OCI-LY1 (cell line): Measurements from ENCODE around the gene ADAM12.

Experiments used
- EZH2 ChIP-seq: fragments of 200-600 bp; sonication (generic), shearing (Covaris generic); IDR thresholded peaks from 2 replicates; pipeline ENCODE4 v1.8.0; 2017; ENCODE audit warnings: borderline replicate concordance, mixed run types, mild to moderate bottlenecking, antibody characterized with exemption, low read length, moderate library complexity, mixed read lengths
- TF ChIP-seq, protein P1 (sequence below): fragments of 200-600 bp; sonication (generic), shearing (Covaris generic); IDR thresholded peaks from 2 replicates; pipeline ENCODE4 v1.5.1; 2017; ENCODE audit warnings: mild to moderate bottlenecking, antibody characterized with exemption, low read length, moderate library complexity, mixed read lengths

DNA sequence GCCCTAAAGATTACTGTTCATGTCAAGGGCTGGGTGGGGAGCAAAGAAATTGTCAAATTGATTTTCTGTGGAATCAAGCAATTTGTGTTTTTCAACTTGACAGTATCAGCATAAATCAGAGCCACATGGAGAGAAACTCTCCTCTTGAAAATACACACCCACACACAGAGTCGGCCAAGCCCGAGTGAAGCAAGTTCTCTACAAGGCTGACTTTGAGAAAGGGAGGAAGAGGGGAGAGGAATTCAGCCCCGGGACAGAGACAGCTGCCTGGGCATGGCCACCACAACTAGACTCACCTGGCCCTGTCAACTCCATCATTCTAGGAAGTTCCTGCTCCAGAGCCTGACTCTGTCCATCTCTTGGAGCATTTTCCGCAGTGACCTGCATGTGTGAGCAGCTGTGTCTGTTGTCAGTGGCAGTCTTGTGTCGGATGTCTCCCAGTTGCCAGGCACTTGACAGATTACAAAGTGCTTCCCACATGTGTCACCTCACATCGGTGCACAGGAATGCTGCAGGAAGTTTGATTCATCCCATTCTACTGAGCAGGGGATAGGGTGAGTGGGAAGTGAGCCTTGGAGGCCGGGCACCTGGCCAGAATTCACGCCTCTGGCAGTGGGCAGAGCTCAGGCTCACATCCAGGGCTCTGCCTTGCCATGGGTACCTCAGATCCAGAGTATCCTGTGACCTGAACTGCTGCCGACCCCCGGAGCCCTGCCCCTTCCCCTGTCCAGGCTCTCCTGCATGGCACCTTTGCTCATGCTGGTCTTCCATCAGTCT, 37.9 kb downstream of the ADAM12 start:
- TF ChIP-seq, protein P1, sequence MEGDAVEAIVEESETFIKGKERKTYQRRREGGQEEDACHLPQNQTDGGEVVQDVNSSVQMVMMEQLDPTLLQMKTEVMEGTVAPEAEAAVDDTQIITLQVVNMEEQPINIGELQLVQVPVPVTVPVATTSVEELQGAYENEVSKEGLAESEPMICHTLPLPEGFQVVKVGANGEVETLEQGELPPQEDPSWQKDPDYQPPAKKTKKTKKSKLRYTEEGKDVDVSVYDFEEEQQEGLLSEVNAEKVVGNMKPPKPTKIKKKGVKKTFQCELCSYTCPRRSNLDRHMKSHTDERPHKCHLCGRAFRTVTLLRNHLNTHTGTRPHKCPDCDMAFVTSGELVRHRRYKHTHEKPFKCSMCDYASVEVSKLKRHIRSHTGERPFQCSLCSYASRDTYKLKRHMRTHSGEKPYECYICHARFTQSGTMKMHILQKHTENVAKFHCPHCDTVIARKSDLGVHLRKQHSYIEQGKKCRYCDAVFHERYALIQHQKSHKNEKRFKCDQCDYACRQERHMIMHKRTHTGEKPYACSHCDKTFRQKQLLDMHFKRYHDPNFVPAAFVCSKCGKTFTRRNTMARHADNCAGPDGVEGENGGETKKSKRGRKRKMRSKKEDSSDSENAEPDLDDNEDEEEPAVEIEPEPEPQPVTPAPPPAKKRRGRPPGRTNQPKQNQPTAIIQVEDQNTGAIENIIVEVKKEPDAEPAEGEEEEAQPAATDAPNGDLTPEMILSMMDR, result no peak
- TF ChIP-seq EZH2, result no peak
